Sigmoid colon (tissue), 4 donors: Measurements from ENCODE around the gene NR6A1.

Experiments
- CTCF ChIP-seq, 4 experiments: fragments of 450-650 bp in 3 of 4; fragments of 200-600 bp in 1 of 4; IDR thresholded peaks; one replicate each; pipeline ENCODE4 v1.5.1; 2016 to 2019; ENCODE audit warnings: antibody characterized with exemption in 4 of 4, mild to moderate bottlenecking in 3 of 4, moderate library complexity in 2 of 4
- POLR2AphosphoS5 ChIP-seq, 4 donors: sonication (generic); formaldehyde crosslinking; IDR thresholded peaks; one replicate each; pipeline ENCODE4 v1.6.1; 2017; ENCODE audit warnings: antibody characterized with exemption in 4 of 4

GRCh38 chr9:124502711-124503702, 268.1 kb downstream of the NR6A1 start:
- TF ChIP-seq CTCF (IDR thresholded peaks at IDR 0.05) = no peak
- peak in 1 of 4 donors; percentile 64 for TF ChIP-seq POLR2AphosphoS5 (IDR thresholded peaks at IDR 0.05)
